HG03469 (cell line): ENCODE data around the gene ABCC12.
"Not testable (repeated sequence)": the region's sequence is repeated elsewhere in the genome, so short reads cannot be mapped to it uniquely, and the experiment has no call there.

Experiments
- ATAC-seq: cut with Tn5 transposase; IDR thresholded peaks from one replicate; pipeline ENCODE4 v1.9.1; 2021; ENCODE audit warnings: mild to moderate bottlenecking, moderate library complexity, moderate number of reproducible peaks; ENCODE audit not compliant: unreplicated experiment

ABCC12 gene

DNA sequence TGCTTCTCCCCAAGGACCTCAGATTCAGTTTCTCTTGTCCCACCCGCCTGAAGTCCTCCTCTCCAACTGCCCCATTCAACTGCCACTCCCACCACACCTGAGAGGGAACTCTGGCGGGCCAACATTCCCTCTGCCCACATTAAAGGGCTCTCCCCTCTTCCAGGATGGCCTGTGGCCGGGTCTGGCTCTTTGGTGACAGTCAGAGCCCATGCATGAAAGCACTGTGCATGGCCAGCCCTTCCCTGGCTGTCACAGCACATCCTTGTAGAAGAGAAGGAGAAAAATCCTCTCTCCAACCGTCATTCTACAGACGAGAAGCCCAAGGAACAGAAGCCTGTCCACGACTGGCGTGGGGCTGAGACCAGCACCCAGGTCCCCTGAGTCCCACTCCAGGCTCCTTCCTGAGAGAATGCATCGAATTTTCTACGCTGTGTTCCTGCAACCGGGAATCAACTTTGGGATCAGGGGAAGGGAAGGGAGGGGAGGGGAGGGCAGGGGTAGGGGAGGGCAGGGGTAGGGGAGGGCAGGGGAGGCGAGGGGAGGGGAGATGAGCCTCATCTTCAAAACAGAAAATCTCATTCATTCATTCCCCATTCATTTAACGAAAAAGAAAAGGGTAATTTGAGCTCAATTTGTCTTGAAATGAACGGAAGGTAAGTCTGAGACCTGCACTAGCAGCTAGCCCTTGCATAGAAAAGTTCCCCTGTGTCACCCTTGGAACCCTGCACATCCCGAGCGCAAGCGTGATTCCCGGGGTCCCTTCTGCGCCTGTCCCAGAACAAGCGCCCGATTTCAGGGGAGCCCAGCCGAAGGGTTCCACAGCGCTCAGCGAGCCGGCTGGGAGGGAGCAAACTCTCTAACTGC is at the start of gene ABCC12:
Gene ABCC12, minus strand, starts transcription at position 68 of the 864 bp plus-strand sequence. CDS start 9,569 bp downstream, outside the sequence.
- no peak for ATAC-seq

DNA sequence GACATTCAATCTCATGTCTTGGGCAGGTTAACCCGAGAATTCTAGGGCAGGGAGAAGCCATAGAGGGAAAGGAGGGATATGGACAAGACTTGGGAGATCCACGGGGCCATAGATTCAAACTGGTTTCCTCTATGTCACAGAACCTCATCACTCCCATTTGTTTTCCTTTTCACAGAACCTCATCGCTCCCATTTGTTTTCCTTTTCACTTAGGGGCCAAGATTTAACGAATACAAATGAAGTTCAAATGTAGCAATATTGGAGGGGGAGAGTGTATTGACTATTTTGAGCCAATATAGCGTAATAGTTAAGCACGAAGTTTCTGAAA is 49.0 kb upstream of the ABCC12 start:
- ATAC-seq, result no peak

DNA sequence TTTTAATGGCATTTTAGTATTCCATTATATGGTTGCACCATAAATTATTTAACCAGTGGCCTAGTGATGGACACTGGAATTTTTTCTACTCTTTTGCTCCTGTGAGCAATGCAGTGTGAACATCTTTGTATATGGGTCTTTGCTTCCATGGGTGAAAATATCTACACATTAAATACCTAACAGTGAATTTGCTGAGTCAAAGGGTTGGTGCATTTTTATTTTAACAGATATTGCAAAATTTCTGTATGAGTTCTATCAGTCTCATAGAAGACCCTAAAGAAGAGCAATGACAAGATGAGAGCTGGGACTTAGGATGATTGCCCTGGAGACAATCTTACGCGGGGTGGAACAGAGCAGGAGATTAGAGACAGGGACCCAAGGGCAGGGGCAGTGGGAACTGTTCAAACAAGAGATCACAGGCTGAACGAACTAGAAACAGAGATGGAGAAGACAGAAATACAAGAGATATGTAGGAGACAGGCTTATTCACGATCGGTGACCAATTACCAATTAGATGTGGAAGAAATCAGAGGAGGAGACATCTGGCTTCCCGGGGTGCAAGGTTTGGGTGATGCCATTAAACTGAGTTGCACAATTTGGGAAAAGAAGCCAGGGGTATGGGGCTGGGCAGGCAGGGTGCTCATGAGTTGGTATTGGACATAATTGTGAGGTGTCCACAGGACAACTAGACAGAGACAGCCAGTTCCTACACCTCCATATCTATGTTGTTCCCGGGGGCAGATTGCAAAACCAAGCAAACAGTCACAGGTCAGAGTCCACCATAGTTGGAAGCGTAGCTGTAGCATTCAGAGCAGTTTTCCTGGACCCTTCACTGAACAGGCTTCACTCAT is 48.4 kb upstream of the ABCC12 start:
- ATAC-seq, result no peak

DNA sequence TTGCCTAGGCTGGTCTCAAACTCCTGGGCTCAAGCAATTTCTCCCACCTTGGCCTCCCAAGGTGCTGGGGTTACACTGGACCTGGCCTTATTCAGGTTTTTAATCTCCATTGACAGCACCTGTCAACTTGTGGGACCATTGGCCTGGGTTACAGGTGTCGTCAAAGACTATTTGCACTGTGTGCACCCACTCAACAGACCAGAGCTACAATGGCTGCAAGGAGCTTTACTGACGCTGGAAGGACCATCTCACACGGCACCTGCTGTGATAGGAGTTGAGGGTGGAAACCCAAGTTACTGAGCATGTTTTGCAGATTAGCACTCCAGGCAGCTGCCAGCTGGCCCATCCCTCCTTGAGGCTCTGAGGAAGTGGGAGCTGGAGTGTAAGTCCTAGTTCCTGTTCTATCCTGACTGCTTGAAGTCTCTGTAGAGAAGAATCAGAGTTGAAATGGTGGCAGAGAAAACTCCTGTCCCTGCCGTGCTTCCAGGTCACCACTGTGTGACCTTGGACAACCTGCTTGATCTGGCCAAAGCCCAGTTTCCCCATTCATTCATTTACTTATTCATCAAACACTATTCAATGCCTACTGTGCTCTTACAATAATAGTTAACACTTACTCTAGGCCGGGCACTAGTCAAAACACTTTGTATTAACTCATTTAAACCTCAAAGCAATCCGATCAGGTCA is 45.9 kb upstream of the ABCC12 start:
- no peak for ATAC-seq

DNA sequence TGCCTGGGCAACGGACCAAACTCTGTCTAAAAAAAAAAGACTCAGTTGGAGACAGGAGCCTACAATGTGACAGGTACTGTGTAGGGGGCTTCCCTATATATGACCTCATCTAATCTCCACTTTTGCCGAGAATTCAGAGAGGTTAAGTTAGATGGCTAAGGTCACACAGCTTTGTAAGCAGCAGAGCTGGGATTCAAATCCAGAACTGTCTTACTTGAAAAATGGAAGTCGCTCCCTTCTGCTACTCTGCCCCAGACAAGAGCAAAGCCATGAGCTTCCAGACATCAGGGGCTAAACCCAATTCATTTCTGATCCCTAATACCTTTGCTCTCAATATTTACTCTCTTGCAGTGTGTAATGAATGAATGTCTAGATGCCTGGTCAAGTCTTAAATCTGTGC is 41.5 kb upstream of the ABCC12 start:
- ATAC-seq, result no peak

DNA sequence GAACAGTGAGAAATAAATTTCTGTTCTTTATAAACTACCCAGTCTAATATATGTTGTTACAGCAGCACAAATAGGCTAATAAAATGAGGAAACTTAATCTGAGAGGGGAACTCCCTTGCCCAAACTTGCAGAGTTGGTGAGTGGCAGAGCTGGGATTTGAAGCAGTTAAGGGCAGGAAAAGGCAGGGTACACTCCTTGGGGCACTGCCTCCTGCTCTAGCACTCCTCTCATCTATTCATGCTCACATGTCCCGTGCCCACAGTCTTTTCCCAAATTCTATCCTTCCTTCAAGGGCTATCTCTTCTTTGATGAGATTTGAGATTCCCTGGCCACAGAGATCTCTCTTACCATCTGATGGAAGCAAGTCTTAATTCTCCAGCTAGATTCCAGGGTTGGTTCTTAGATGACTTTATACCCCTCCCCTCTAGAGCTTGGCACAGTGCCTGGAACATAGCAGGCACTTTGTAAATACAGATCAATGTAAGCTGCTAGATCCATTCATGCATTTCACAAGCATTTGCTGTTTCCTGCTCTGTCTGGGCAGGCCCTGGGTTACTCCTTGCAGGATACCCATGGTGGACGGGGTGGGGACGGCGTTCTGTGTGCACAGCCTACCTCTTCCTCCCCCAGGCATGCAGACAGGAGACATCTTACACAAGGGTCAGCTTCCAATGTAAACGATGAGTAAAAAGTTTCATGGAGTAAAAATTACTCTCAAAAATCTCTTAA is 39.2 kb upstream of the ABCC12 start:
- no peak for ATAC-seq

DNA sequence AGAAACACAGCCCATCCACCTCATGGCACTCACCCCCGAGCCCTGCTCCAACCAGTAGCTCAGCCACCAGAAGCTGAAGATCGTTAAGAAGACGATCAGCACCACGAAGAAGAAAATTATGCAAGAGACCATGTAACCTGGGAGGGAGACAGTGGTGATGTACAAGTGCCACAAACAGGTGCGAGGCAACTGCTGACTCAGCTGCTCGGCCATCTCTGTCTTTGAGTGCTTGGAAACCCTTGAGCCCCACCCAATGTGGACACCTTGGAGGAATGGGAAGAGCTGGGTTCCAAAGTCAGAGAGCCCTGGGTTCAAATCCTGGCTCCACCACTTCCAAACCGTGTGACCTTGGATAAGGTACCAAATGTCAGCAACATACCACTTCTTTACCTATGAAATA is 38.1 kb upstream of the ABCC12 start:
- no peak for ATAC-seq

DNA sequence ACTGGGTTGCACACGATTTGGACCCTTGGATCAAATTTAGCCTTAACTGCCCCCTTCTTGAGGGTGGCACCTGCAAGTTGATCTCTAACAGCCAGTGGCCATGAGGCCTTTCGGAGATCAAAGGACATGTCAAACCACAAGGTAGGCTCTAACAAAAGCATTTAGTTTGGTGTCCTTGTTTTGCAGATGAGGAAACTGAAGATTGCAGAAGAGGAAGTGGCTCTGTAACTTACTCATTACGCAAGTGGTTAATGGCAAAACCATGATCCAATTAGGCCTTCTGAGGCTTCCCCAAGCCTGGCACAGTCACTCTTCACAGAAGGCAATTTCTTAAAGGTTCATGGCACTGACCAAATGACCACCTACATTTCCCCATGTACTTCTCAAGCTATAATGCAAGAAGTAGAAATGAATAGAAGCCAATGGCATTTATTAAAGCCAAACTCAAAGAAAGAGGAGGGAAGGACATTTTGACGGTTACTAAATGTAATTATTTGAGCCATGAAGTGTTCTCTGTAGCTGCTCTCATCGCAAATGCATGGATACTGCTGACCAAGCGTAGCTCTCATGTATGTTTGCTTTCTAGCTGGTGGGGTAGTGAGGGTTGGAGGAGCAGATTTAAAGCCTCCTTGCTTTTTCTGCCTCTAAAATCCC is 32.8 kb upstream of the ABCC12 start:
- peak; percentile 88 for ATAC-seq

DNA sequence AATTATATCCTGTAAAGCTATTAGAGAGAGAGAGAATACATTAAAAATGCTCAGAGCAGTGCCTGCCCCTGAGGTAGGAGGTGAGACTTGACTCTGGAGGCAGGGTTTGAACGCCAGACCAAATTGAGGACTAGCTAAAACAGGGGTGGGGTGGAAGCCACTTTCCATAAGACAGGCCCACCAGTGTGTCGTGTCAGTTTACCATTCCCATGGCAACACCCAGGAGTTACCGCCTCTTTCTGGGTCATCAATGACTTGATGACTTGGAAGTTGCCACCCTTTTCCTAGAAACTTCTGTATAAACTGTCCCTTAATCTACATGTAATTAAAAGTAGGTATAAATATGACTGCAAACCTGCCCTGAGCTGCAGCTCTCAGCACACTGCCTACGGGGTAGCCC is 32.0 kb upstream of the ABCC12 start:
- ATAC-seq, result no peak

DNA sequence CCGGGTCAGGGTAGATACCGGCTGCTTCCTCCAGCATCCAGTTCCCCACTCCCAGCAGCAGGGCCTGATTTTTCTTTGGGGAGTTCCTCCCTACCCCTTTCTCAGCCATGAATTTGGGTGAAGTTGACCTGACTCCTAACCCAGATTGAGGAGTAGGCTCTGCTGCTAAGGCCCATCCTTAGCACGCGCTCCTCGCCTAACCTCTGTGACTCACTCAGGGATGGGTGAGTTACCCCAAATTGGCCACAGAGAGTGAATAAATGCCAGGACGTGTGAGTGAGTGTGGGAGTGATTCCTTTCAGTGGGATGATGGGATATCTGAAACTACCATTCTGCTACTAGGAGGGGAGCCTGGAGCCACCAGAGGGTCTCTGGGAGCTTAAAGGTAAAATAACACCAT is 28.9 kb upstream of the ABCC12 start:
- no peak for ATAC-seq

DNA sequence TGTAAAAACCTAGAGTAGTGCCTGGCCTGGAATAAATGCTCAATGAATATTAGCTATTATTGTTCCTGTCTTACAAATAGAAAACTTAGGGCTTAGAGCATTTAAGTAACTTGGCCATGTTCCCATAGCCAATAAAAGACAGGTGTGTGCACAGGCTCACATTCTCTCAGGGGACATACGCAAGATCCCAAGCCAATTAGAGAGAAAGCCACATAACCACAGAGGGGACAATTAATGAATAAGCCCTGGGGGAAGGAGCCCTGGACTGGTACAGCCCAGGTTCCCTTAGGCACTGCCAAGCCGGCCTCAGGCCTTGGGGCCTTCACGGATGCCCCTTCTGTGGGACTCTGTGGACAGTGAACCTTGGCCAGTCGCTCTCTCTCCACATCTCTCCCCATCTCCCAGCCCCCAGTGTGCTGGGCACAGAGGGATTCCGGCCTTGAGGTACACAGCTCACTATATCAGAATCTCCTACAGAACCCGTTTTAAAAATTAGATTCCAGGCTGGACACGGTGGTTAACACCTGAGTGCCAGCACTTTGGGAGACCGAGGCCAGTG is 27.3 kb upstream of the ABCC12 start:
- no peak for ATAC-seq

DNA sequence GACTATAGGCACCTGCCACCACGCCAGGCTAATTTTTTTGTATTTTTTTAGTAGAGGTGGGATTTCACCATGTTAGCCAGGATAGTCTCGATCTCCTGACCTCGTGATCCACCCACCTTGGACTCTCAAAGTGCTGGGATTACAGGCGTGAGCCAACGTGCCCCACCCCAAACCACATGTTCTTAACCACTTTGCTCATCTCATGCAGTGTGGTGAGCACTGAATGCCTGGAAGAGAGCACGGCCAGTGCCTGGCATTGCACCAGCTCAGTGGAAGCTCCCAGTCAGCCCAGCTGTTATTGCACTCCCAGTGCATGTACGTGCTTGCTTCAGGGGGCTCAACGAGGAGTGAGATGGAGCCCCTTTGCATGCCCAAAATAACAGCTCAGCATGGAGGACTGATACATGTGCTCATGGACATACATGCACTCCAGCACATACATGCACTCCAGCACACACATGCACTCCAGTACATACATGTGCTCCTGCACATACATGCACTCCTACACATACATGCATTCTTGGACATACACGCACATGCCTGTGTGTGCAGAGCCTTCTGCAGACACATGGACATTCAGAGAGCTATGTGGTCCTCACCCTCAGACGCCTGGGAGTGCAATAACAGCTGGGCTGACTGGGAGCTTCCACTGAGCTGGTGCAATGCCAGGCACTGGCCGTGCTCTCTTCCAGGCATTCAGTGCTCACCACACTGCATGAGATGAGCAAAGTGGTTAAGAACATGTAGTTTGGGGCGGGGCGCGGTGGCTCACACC is 26.1 kb upstream of the ABCC12 start:
- not testable (repeated sequence) for ATAC-seq

DNA sequence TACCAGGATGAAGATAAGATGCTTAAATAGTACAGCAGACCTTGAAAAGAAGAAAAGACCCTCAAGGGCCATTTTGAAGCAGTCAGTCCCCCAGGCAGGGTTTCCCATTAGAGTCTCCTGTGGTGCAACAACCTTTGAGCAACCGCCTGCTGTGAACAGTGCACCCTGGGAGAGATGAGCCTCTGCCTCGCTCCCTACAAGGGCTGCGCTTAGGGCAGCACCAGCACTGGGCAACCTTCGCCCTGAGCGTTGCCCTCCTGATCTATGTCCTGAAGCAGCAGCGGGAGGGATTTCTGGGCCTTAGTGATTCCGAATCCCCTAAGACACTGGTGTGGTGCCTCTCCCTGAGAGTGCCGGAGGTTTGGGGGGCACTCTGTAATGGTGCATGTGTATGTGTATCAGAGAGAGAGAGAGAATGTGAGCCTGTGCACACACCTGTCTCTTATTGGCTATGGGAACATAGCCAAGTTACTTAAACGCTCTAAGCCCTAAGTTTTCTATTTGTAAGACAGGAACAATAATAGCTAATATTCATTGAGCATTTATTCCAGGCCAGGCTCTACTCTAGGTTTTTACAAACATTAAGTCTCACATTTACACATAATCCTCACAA is 25.2 kb upstream of the ABCC12 start:
- ATAC-seq, result no peak

DNA sequence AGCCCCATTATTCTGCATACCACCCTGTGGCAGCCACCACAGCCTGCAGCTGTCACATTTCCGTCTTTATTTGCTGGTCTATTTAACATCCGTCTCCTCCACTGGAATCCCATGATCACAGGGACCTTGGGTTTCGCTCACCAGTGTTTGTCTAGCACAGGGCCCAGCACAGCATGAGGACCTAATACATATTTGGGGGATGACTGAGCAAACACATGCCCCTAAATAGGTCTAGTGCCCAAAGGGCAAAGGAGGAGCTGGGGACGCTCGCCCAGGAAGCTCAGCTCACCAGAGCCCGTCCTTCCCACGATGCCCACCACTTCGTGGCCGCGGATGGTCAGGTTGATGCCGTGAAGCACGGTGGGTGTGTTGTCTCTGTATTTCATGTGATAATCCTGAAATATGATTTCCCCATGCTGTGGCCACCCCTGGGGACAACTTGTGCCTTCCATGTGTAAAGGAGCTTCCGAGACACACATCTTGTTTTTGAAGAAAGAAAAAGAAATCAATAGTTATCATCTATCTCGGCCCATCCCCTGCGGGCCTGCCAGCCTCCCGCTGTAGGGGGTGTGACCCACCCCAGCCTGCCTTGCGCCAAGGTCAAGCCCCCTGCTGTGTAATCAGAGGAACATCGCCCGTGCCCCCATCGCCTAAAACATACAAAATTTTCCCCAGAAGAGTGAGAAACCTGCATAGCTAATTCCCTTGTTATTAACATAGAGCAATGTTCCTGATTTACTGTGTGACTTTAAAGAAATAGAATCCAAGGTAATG is 21.0 kb upstream of the ABCC12 start:
- ATAC-seq, result no peak

DNA sequence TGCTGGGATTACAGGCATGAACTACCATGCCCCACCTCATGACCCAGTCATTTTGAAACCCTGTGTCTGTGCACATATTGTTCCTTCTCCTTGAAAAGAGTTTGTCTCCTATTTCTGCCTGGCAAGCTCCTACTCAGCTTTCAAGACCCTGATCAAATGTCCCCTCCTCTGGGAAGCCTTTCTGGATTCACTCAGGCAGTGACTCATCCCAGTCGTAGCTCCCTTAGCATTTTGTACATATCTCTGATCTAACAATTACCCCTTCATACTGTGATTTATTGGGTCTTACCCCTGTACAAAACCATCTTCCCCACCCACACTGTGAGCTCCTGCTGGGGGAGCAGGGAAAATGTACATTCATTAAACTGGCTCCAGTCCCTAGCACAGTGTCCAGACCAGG is 18.1 kb upstream of the ABCC12 start:
- no peak for ATAC-seq

DNA sequence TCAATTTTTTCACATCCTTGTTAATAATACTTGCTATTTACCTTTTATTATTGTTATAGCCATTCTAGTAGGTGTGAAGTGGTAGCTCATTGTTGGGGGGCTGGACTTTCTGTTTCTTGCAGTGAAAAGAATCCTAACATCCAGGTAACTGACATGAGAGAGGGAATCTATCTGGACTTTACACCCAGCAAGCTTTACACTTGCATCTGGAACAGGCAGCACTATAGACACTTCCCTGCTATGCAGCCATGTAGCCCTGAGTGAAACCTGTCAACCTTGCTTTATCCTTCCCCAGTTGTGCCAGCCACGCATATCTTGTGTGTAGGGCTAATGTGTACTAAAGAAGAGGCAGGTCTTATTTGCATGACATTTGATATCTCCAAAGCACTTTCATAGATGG is 16.9 kb upstream of the ABCC12 start:
- ATAC-seq, result no peak

DNA sequence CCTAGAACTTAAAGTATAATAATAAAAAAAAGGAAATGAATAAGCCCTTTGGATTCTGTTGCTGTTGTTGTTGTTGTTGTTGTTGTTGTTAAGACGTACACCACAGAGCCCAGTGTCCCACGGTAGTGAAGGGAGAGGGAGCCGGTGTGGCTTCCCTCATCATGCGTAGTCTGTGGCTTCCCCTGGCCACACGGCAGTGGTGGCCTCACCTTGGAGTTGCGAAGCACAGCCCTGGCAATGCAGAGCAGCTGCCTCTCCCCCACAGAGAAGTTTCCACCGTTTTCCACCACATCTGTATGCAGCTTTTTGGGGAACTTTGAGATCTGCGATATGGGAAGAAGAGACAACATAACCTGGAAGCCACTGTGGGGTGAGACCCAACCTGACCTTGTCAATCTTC is 14.1 kb upstream of the ABCC12 start:
- ATAC-seq, result no peak

DNA sequence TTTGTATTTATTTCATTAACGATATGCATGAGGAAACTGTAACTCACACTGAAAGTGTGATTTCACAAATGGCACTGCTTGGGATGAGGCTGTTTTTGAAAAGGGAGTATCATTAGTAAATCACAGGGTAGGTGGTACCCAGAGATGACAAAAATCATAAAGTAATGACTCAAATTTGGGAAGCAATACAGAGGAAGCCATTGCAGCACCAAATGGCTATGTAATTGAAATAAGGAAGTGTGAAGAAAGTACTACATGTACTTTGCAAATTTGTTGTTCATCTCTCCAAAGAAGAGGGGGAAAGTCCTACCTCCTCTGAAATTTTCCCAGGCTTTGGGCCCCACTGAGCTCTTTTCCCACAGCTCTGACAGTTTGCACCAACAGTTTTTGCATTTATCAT is 12.3 kb upstream of the ABCC12 start:
- ATAC-seq, result no peak
